H54 (cell line): ENCODE measurements around the gene NRSN2.
"Not testable (repeated sequence)": the region's sequence is repeated elsewhere in the genome, so short reads cannot be mapped to it uniquely, and the experiment has no call there.

Experiments used
- DNase-seq: peaks from one replicate; pipeline ENCODE4 v3.0.0; 2011; ENCODE audit warnings: low spot score, mixed read lengths; ENCODE audit not compliant: insufficient read length
- FAIRE-seq: peaks from 3 replicates; lab custom pipeline; 2011; peaks lifted over from hg19 to GRCh38; lab: Jason Lieb, UNC
- POLR2A ChIP-seq: IDR thresholded peaks from 2 replicates; pipeline ENCODE4 v1.6.1; 2011; ENCODE audit warnings: low read depth, mild to moderate bottlenecking, low read length

NRSN2 gene

DNA sequence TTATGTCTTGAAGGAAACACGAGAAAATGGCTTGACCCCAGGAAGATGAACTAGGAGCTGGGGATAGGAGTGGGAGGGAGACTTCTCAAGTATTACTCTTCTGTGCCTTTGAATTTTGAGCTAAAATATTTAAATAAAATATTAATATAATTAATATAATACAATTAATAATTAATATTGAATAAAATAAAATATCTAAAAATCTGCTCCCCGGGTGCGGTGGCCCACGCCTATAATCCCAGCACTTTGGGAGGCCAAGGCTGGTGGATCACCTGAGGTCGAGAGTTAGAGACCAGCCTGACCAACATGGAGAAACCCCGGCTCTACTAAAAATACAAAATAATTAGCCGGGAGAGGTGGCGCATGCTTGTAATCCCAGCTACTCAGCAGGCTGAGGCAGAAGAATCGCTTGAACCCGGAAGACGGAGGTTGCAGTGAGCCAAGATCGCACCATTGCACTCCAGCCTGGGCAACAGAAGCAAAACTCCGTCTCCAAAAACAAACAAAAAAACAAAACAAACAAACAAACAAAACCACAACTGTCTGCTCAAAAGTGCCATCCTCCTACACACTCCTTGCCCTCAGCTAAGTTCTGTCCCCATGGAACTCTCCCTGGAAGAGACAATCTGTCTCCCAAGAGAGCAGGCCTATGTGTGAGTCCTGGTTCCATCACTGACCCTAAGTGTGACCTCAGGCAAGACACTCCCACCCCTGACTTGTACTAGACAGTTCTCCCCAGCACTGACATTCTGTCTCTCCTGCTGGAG is 20.0 kb downstream of the NRSN2 start:
- TF ChIP-seq POLR2A: no peak
- FAIRE-seq (no peak), DNase-seq (no peak)

GRCh38 chr20:367486-367887 is 20.6 kb downstream of the NRSN2 start:
- FAIRE-seq (no peak), DNase-seq (no peak)
- TF ChIP-seq POLR2A: no peak

GRCh38 chr20:368915-369314 is 22.0 kb downstream of the NRSN2 start:
- no peak for TF ChIP-seq POLR2A
- DNase-seq: no peak
- FAIRE-seq: no peak

DNA sequence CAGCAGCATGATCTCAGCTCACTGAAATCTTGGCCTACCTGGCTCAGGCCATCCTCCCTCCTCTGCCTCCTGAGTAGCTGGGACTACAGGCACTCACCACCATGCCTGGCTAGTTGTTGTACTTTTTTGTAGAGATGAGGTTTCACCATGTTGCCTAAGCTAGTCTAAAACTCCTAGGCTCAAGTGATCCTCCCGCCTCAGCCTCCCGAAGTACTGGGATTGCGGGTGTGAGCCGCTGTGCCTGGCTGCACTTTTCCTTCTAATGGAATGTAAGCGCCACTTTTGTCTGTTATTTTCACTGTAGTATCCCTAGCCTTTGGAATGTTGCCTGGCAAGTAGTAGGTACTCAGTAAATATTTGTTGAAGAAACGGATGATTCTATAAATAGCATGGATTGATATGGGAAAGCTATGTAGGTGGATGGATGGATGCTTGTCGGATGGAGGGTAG is 23.3 kb downstream of the NRSN2 start:
- FAIRE-seq (no peak), DNase-seq (no peak)
- TF ChIP-seq POLR2A: no peak

DNA sequence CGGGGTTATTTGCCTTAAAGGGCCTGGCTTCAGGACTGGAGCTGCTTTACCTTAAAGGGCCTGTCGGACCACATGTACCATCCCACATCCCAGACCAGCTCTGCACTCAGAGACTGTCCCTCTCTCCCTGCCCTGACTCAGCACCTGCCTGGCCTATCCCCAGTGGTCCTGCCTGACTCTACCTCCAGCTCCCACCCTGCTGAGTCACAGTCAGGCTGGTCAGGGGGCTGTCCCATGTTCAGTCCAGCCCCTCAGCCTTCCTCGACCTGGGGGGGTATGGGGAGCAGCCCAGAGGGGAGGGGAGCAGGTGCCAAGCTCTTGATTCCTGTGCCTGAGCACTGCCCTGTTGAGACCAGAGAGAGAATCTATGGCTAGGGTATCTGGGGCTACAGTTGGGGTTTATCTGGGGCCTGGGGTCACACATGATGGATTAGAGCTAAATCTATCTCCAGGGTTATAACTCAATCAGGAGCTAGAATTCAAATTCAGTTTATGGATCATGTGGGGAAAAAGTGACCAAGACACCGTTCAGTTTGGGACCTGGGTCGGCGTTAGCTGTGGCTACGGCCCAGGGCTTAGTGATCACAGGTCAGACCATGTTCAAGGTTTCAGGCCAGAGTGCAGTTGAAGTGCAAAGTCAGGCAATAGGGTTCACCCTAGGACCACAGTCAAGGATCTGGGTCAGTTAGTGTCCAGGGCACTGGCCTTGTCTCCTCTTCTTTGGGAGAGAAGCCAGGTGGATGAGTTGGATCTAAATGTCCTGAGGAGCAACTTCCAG is 24.3 kb downstream of the NRSN2 start:
- no peak for TF ChIP-seq POLR2A
- FAIRE-seq (no peak), DNase-seq (no peak)

DNA sequence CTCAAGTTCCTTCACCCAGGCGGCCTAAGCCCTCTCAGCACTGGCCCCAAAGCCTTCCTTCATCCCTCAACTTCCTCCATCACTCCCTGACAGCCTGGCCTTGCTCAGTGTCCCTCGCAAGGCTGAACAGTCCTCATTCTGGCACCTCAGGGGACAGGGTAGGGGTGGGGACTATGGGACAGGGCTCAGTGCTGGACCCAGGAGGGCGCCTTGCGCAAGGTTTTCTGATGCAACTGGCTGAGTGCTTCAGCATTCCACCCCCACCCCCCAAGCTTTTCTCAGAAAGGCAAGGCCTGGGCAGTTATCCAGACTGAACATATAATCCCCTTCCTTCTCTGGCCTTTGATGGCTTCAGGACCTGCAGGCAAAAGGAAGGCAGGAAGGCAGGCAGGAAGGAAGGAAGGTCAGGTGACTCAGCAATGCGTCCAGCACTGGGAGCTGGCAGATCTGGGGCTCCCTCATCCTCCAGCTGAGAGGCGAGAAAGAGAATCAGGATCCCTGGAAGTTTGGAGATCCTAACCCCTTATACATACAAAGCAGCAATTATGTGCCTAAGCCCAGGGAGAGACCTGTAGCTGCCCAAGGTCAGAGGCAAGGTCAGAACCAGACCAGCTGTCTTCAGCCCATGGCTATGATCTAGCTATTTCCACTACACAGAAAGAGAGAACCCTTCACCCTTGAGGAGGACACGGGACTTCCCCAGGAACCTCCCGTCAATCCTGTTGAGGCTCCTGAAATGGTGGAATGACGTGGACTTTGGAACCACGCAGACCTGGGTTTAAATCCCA is 25.0 kb downstream of the NRSN2 start:
- no peak for TF ChIP-seq POLR2A
- DNase-seq: peak; percentile 73
- FAIRE-seq: no peak

GRCh38 chr20:372543-373082 is 25.7 kb downstream of the NRSN2 start:
- not testable (repeated sequence) for FAIRE-seq, DNase-seq

- no peak for TF ChIP-seq POLR2A
- DNase-seq: peak; percentile 69
- FAIRE-seq: no peak
Measured at GRCh38 chr20:373171-373890, 26.4 kb downstream of the NRSN2 start.

DNA sequence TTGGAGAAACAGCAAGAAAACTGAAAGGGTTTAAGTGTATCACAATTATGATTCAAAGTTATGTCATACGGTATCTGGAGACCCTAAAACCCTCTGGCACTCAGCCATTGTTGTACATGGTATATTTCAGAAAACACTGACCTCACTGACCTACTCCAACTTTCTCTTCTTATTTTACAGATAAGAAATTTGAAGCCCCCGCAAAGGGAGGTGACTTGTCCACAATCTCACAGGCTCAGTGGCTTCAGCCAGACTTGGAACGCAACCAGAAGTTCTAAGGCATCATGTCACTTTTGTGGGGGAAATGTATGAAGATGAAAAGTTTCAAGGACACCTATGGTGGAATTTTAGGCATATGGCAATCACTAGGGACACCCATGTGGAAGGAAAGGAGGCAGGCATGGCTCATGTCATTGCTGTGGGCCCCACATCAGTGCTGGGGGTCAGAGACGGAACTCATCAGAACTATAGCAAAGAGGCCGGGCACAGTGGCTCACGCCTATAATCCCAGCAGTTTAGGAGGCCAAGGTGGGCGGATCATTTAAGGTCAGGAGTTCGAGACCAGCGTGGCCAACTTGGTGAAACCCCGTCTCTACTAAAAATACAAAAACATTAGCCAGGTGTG is 28.5 kb downstream of the NRSN2 start:
- no peak for TF ChIP-seq POLR2A

DNA sequence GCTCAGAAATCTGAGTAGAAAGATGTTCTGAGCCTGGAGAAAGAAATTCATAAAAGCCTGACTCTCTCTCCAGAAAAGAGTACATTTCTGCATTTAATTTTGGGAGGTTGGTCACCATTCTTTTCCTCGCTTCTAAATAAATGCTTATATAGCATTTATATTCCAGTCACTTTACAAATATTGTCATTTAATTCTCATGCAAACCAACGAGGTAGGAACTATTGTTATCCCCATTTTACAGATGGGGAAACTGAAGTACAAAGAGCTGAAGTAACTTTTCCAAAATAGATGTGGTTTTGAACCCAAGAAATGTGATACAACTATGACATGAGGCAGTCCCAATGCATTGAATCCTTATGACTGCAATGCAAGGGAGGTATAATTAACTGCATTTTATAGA is 29.2 kb downstream of the NRSN2 start:
- TF ChIP-seq POLR2A: no peak
- DNase-seq (no peak), FAIRE-seq (no peak)

More for the DNA sequence above, 28.5 kb downstream of the NRSN2 start:
- FAIRE-seq (no peak), DNase-seq (no peak)

- DNase-seq (no peak), FAIRE-seq (no peak)
- no peak for TF ChIP-seq POLR2A
Measured at GRCh38 chr20:376750-377149, 29.8 kb downstream of the NRSN2 start.

DNA sequence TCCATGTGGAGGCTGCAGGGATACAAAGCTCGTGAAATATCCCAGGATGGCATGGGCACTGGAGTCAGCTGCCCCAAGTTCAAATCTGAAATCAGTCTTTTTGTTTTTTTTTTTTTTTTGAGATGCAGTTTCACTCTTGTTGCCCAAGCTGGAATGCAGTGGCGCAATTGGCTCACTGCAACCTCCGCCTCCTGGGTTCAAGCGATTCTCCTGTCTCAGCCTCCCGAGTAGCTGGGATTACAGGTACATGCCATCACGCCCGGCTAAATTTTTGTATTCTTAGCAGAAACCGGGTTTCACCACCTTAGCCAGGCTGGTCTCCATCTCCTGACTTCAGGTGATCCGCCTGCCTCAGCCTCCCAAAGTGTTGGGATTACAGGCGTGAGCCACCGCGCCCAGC is 30.7 kb downstream of the NRSN2 start:
- not testable (repeated sequence) for FAIRE-seq, DNase-seq

DNA sequence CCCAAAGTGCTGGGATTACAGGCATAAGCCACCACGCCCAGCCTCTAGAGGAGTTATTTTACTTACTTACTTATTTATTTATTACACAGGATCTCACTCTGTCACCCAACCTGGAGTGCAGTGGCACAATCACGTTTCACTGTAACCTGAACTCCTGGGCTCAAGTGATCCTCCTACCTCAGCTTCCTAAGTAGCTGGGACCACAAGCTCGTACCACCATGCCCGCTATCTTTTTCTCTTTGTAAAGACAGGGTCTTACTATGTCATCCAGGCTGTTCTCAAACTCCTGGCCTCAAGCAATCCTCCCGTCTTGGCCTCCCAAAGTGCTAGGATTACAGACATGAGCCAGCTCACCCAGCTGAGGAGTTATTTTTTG is 32.0 kb downstream of the NRSN2 start:
- TF ChIP-seq POLR2A: no peak
- FAIRE-seq (no peak), DNase-seq (no peak)
